Loucy (cell line): ENCODE results near the gene ART5.

ENCODE experiments used
- EZH2phosphoT487 ChIP-seq: fragments of 200-600 bp; IDR thresholded peaks from 2 replicates; pipeline ENCODE4 v1.6.1; 2018; ENCODE audit warnings: antibody characterized with exemption, mild to moderate bottlenecking, moderate library complexity, borderline replicate concordance
- TF ChIP-seq, protein P1 (sequence below): fragments of 200-600 bp; sonication (generic); conservative IDR thresholded peaks from 2 replicates; pipeline ENCODE4 v1.5.1; 2014; ENCODE audit warnings: mild to moderate bottlenecking, antibody characterized with exemption, low read length

GRCh38 chr11:3604167-3604566 lies 37.6 kb downstream of the ART5 start:
- TF ChIP-seq, protein P1, sequence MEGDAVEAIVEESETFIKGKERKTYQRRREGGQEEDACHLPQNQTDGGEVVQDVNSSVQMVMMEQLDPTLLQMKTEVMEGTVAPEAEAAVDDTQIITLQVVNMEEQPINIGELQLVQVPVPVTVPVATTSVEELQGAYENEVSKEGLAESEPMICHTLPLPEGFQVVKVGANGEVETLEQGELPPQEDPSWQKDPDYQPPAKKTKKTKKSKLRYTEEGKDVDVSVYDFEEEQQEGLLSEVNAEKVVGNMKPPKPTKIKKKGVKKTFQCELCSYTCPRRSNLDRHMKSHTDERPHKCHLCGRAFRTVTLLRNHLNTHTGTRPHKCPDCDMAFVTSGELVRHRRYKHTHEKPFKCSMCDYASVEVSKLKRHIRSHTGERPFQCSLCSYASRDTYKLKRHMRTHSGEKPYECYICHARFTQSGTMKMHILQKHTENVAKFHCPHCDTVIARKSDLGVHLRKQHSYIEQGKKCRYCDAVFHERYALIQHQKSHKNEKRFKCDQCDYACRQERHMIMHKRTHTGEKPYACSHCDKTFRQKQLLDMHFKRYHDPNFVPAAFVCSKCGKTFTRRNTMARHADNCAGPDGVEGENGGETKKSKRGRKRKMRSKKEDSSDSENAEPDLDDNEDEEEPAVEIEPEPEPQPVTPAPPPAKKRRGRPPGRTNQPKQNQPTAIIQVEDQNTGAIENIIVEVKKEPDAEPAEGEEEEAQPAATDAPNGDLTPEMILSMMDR = no peak
- no peak for TF ChIP-seq EZH2phosphoT487
